Measurements from ENCODE around the gene NEURL3.

The NEURL3 gene

DNA sequence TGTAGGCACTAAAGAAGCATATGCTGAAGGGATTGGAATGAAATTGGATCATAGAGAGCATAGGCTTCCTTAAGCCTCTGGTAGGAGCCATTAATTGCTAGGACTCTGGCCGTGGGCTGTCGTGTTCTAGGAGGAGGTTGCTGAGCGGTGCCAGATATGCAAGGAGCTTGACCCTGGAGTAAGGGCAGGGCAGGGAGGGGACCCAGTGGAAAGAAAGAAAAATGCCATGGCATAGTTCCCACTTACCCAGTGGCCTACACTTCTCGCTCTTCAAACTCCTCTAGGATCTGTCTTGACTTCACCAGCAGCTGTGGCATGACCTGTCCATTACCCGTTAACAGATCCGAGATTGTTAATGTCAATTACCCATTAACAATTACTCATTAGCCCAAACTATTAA is 53.1 kb downstream of the NEURL3 start:
- Histone ChIP-seq H3K4me1 (ENCODE audit: insufficient read depth, low read length, poor library complexity, severe bottlenecking) (no peaks in the 10 kb centered on the region), H3K9ac (ENCODE audit: low read depth, low read length, poor library complexity, severe bottlenecking) (no peak overlapping the region), H3F3A (ENCODE audit: low read depth) (no peaks in the 10 kb centered on the region), H3K4me2 (ENCODE audit: low read depth, low read length, poor library complexity, severe bottlenecking) (no peak overlapping the region), H3K4me3 (ENCODE audit: low read length, poor library complexity, severe bottlenecking) (no peak overlapping the region), H4K20me1 (ENCODE audit: insufficient read depth, low read length, poor library complexity, severe bottlenecking) (no peaks in the 10 kb centered on the region), H3K27me3 (ENCODE audit: insufficient read depth, low read length, poor library complexity, severe bottlenecking) (peaks cover 4% of the 10 kb centered on the region), H3K36me3 (ENCODE audit: insufficient read depth, low read length) (no peaks in the 10 kb centered on the region), H3K79me2 (ENCODE audit: insufficient read depth, low read length) (no peaks in the 10 kb centered on the region), H3K9me3 (ENCODE audit: insufficient read depth, low read depth, low read length) (no peaks in the 10 kb centered on the region), H3K9me2 (replicated peaks; ENCODE audit: low read depth, low read length) (no peaks in the 10 kb centered on the region), H2AFZ (ENCODE audit: low read length) (no peak overlapping the region)
- TF ChIP-seq EZH2phosphoT487 (IDR thresholded peaks at IDR 0.05; ENCODE audit: borderline replicate concordance): no peak
- TF ChIP-seq, protein P1, sequence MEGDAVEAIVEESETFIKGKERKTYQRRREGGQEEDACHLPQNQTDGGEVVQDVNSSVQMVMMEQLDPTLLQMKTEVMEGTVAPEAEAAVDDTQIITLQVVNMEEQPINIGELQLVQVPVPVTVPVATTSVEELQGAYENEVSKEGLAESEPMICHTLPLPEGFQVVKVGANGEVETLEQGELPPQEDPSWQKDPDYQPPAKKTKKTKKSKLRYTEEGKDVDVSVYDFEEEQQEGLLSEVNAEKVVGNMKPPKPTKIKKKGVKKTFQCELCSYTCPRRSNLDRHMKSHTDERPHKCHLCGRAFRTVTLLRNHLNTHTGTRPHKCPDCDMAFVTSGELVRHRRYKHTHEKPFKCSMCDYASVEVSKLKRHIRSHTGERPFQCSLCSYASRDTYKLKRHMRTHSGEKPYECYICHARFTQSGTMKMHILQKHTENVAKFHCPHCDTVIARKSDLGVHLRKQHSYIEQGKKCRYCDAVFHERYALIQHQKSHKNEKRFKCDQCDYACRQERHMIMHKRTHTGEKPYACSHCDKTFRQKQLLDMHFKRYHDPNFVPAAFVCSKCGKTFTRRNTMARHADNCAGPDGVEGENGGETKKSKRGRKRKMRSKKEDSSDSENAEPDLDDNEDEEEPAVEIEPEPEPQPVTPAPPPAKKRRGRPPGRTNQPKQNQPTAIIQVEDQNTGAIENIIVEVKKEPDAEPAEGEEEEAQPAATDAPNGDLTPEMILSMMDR (conservative IDR thresholded peaks at IDR 0.05; ENCODE audit: low read length): no peak

DNA sequence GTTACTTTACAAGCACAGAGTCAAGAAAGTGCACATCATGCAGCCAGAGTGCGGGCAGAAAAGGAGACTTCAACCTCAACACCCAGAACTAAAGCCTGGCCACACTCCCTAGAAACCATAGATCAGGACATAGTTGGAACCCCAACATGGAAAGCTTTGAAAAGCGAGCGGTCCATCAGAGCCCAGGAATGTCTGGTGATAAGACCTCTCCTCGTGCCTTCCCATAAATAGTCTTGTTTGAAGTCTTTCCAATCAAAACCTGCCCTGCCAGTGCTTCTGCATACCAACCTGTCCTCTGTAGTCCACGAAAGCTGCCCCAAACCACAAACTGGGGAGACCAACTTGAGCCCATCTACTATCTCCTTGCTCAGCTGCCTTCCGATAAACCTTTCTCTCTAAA is 55.5 kb downstream of the NEURL3 start:
- TF ChIP-seq, protein P1 (conservative IDR thresholded peaks at IDR 0.05; ENCODE audit: low read length): no peak
- Histone ChIP-seq H3K9me3 (ENCODE audit: insufficient read depth, low read depth, low read length) (no peaks in the 10 kb centered on the region), H3K9ac (ENCODE audit: low read depth, low read length, poor library complexity, severe bottlenecking) (no peak overlapping the region), H3K36me3 (ENCODE audit: insufficient read depth, low read length) (no peaks in the 10 kb centered on the region), H3K4me2 (ENCODE audit: low read depth, low read length, poor library complexity, severe bottlenecking) (no peak overlapping the region), H3K79me2 (ENCODE audit: insufficient read depth, low read length) (no peaks in the 10 kb centered on the region), H4K20me1 (ENCODE audit: insufficient read depth, low read length, poor library complexity, severe bottlenecking) (no peaks in the 10 kb centered on the region), H3K4me3 (ENCODE audit: low read length, poor library complexity, severe bottlenecking) (no peak overlapping the region), H3K27me3 (ENCODE audit: insufficient read depth, low read length, poor library complexity, severe bottlenecking) (no peaks in the 10 kb centered on the region), H3K9me2 (replicated peaks; ENCODE audit: low read depth, low read length) (no peaks in the 10 kb centered on the region), H3F3A (ENCODE audit: low read depth) (no peaks in the 10 kb centered on the region), H2AFZ (ENCODE audit: low read length) (no peak overlapping the region), H3K4me1 (ENCODE audit: insufficient read depth, low read length, poor library complexity, severe bottlenecking) (no peaks in the 10 kb centered on the region)

DNA sequence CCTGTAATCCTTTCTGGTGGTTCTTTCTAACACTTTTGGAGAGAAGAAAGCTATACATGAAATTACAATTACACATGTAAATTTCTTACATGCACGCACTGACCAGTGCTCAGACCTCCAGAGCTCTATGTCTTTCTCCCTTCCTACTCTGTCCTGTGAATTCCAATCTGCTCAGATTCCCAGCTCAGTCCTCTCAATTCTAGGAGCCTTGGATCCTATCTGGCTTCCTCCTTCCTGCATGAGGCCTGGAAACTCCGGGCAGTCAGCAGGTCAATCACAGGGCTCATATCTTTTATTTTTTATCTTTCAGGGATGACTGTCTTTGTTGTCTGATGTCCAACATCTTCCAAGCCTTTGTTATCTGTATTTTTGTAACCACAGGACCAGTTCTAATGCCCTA is 56.0 kb downstream of the NEURL3 start:
- Histone ChIP-seq H3K36me3 (ENCODE audit: insufficient read depth, low read length) (no peaks in the 10 kb centered on the region), H3K9ac (ENCODE audit: low read depth, low read length, poor library complexity, severe bottlenecking) (no peak overlapping the region), H3K4me1 (ENCODE audit: insufficient read depth, low read length, poor library complexity, severe bottlenecking) (no peaks in the 10 kb centered on the region), H3K79me2 (ENCODE audit: insufficient read depth, low read length) (no peaks in the 10 kb centered on the region), H3K4me2 (ENCODE audit: low read depth, low read length, poor library complexity, severe bottlenecking) (no peak overlapping the region), H2AFZ (ENCODE audit: low read length) (no peak overlapping the region), H3F3A (ENCODE audit: low read depth) (no peaks in the 10 kb centered on the region), H4K20me1 (ENCODE audit: insufficient read depth, low read length, poor library complexity, severe bottlenecking) (no peaks in the 10 kb centered on the region), H3K9me3 (ENCODE audit: insufficient read depth, low read depth, low read length) (no peaks in the 10 kb centered on the region), H3K9me2 (replicated peaks; ENCODE audit: low read depth, low read length) (no peaks in the 10 kb centered on the region), H3K4me3 (ENCODE audit: low read length, poor library complexity, severe bottlenecking) (no peak overlapping the region), H3K27me3 (ENCODE audit: insufficient read depth, low read length, poor library complexity, severe bottlenecking) (no peaks in the 10 kb centered on the region)
- TF ChIP-seq EZH2phosphoT487 (IDR thresholded peaks at IDR 0.05; ENCODE audit: borderline replicate concordance): no peak
- TF ChIP-seq, protein P1 (conservative IDR thresholded peaks at IDR 0.05; ENCODE audit: low read length): no peak
